HG03095 (cell line): Measurements from ENCODE around the gene RNASEH2A.

ENCODE experiments used
- ATAC-seq: cut with Tn5 transposase; IDR thresholded peaks from one replicate; pipeline ENCODE4 v1.9.1; 2021; ENCODE audit warnings: moderate library complexity; ENCODE audit not compliant: unreplicated experiment

RNASEH2A gene

GRCh38 chr19:12847159-12848139, 41.1 kb downstream of the RNASEH2A start:
- no peak for ATAC-seq

- no peak for ATAC-seq
Measured at GRCh38 chr19:12856653-12857052, 50.3 kb downstream of the RNASEH2A start.

GRCh38 chr19:12858041-12858928, 51.9 kb downstream of the RNASEH2A start:
- ATAC-seq: no peak

GRCh38 chr19:12859546-12859945, 53.2 kb downstream of the RNASEH2A start:
- no peak for ATAC-seq
